K562 (cell line): ENCODE measurements around the gene MAP2K3. TPM values are rescaled to one million over a fixed set of nuclear protein-coding genes. Genes with fewer than 3 reads are reported as not detected.

ENCODE experiments used
- ATF1 ChIP-seq, 2 experiments: fragments of 450-650 bp in 1 of 2; IDR thresholded peaks; 2 replicates each; pipeline ENCODE4 v1.6.1; 2016; ENCODE audit warnings: missing compliant biosample characterization in 1 of 2, missing genetic modification characterization in 1 of 2
- CTCF ChIP-seq, 3 experiments: IDR thresholded peaks in 2 of 3; conservative IDR thresholded peaks in 1 of 3; 2 replicates each; pipeline ENCODE4 v1.5.1; 2011 to 2012; ENCODE audit warnings: low read length in 3 of 3, mild to moderate bottlenecking in 3 of 3, control low read depth in 2 of 3, improper control_type of control experiment in 1 of 3, inconsistent platforms in 1 of 3, low read depth in 1 of 3, mixed read lengths in 1 of 3, moderate library complexity in 1 of 3; ENCODE audit not compliant: insufficient read depth in 2 of 3
- GTF2B ChIP-seq: IDR thresholded peaks from 2 replicates; pipeline ENCODE4 v1.6.1; 2011; ENCODE audit not compliant: insufficient read length; ENCODE audit errors: extremely low read depth
- HDGF ChIP-seq: fragments of 450-650 bp; IDR thresholded peaks from 2 replicates; pipeline ENCODE4 v1.6.1; 2016
- HNRNPUL1 ChIP-seq: fragments of 200-400 bp; formaldehyde crosslinking; IDR thresholded peaks from 2 replicates; pipeline ENCODE4 v1.6.1; 2017; ENCODE audit warnings: low read length
- HOXB6 ChIP-seq: fragments of 250-450 bp; sonication (Bioruptor Pico); IDR thresholded peaks from 2 replicates; pipeline ENCODE4 v1.5.1; 2022; ENCODE audit warnings: mild to moderate bottlenecking, borderline replicate concordance
- MBD2 ChIP-seq: sonication (generic); IDR thresholded peaks from 2 replicates; pipeline ENCODE4 v1.6.1; 2016; ENCODE audit warnings: low read depth, borderline replicate concordance
- NFXL1 ChIP-seq: fragments of 450-650 bp; formaldehyde crosslinking; IDR thresholded peaks from 2 replicates; pipeline ENCODE4 v1.4.0; 2021; ENCODE audit warnings: mild to moderate bottlenecking
- PPARD ChIP-seq: fragments of 250-450 bp; sonication (Bioruptor Pico); IDR thresholded peaks from 2 replicates; pipeline ENCODE4 v1.8.0; 2022; ENCODE audit warnings: inconsistent platforms, mild to moderate bottlenecking, moderate library complexity
- PRPF4 ChIP-seq: fragments of 200-400 bp; formaldehyde crosslinking; IDR thresholded peaks from one replicate; pipeline ENCODE4 v1.6.1; 2017; ENCODE audit warnings: low read length, low read depth, mild to moderate bottlenecking; ENCODE audit not compliant: insufficient read depth, poor library complexity, severe bottlenecking
- RBFOX2 ChIP-seq: fragments of 200-400 bp; formaldehyde crosslinking; IDR thresholded peaks from 2 replicates; pipeline ENCODE4 v1.6.1; 2017; ENCODE audit warnings: low read depth, mild to moderate bottlenecking, low read length, moderate library complexity
- RFX1 ChIP-seq: fragments of 450-650 bp; IDR thresholded peaks from 2 replicates; pipeline ENCODE4 v1.6.1; 2016; ENCODE audit warnings: mild to moderate bottlenecking, moderate library complexity
- SAP30 ChIP-seq: fragments of 200-600 bp; sonication (generic); IDR thresholded peaks from 2 replicates; pipeline ENCODE4 v1.6.1; 2012; ENCODE audit warnings: borderline replicate concordance, low read depth, mild to moderate bottlenecking, moderate library complexity, low read length, control low read depth, inconsistent platforms; ENCODE audit not compliant: insufficient read depth, poor library complexity, severe bottlenecking
- TEAD4 ChIP-seq, 2 experiments: sonication (generic) in 1 of 2; formaldehyde crosslinking in 1 of 2; IDR thresholded peaks; 2 replicates each; pipeline versions ENCODE4 v1.6.1 to v1.8.0; 2012 to 2022; ENCODE audit warnings: borderline replicate concordance in 1 of 2, inconsistent platforms in 1 of 2, low read length in 1 of 2, mild to moderate bottlenecking in 1 of 2, missing genetic modification reagents in 1 of 2
- THRB ChIP-seq: fragments of 450-650 bp; formaldehyde crosslinking; conservative IDR thresholded peaks from 2 replicates; pipeline ENCODE4 v1.4.0; 2022; ENCODE audit warnings: mild to moderate bottlenecking, missing genetic modification characterization
- ZNF324 ChIP-seq: fragments of 250-450 bp; sonication (Bioruptor Pico); IDR thresholded peaks from 2 replicates; pipeline ENCODE4 v1.4.0; 2020; ENCODE audit warnings: mild to moderate bottlenecking
- ZNF589 ChIP-seq: fragments of 200-800 bp; sonication (Bioruptor generic); IDR thresholded peaks from 2 replicates; pipeline ENCODE4 v1.6.1; 2016; ENCODE audit warnings: low read depth, missing genetic modification characterization, missing compliant biosample characterization
- polyA plus RNA-seq, 8 experiments: library from polyadenylated mRNA; depleted of rRNA in 4 of 8; stranded (reverse) in 5 of 8; unstranded in 3 of 8; fragments of >200 nt; fragmentation: Nextera tagmentation in 2 of 8; fragmentation: Illumina TruSeq in 1 of 8; extraction: Ambion mirVana in 2 of 8; extraction: Trizol in 1 of 8; gene quantifications; 2 replicates each; pipeline versions ENCODE4 v1.2.1 to v1.2.3, GENCODE V29; 2011 to 2014; ENCODE audit warnings: inconsistent platforms in 1 of 8, missing spikeins in 1 of 8
- total RNA-seq, 7 experiments: library from RNA; depleted of rRNA in 6 of 7; stranded (reverse); fragments of >200 nt in 6 of 7; fragmentation: Illumina TruSeq in 2 of 7; extraction: Trizol in 2 of 7; gene quantifications; 2 replicates each; pipeline versions ENCODE4 v1.2.1 to v1.2.3, GENCODE V29; 2011 to 2021; ENCODE audit warnings: low replicate concordance in 1 of 7
- TF ChIP-seq, protein P1 (sequence below), 2 experiments: IDR thresholded peaks in 1 of 2; conservative IDR thresholded peaks in 1 of 2; 2 replicates each; pipeline ENCODE4 v1.6.1; 2016; ENCODE audit warnings: low read depth in 2 of 2, mild to moderate bottlenecking in 1 of 2, missing compliant biosample characterization in 1 of 2, missing genetic modification characterization in 1 of 2, moderate library complexity in 1 of 2

MAP2K3 gene
- total and polyA plus RNA-seq, 9 of the 15 experiments (the other 6 are each of a cell fraction or from before 2014, with no cell fraction given) = 0.18 to 14.8 (median 3.5) TPM

GRCh38 chr17:21284319-21285163 lies at the start of gene MAP2K3 (continued):
- TF ChIP-seq CTCF (IDR thresholded peaks at IDR 0.05 in 2 of 3, conservative IDR thresholded peaks at IDR 0.05 in 1 of 3; ENCODE audit: insufficient read depth in 2 of 3, low read depth in 1 of 3, low read length in 3 of 3) (no peak), SAP30 (no peak), ZNF324 (CRISPR knock-in tag) (no peak), MBD2 (peak; percentile 74; the same call in 1 of the 2 replicates), ZNF589 (CRISPR knock-in tag) (no peak), PRPF4 (no peak), RBFOX2 (peak; percentile 83), ATF1 (CRISPR knock-in tag; IDR thresholded peaks at IDR 0.05) (no peak), ATF1 (tag; IDR thresholded peaks at IDR 0.05) (0 out of 2 replicates have a peak, but pooled peaks have one; percentile 10), THRB (CRISPR knock-in tag) (no peak), PPARD (no peak), RFX1 (peak; percentile 69; the same call in 1 of the 2 replicates), TEAD4 (IDR thresholded peaks at IDR 0.05; ENCODE audit: low read length) (no peak), TEAD4 (CRISPR knock-in tag; IDR thresholded peaks at IDR 0.05; ENCODE audit: borderline replicate concordance) (no peak), NFXL1 (CRISPR knock-in tag) (no peak), HNRNPUL1 (no peak), HOXB6 (no peak), HDGF (no peak), GTF2B (no peak)
- TF ChIP-seq, protein P1, sequence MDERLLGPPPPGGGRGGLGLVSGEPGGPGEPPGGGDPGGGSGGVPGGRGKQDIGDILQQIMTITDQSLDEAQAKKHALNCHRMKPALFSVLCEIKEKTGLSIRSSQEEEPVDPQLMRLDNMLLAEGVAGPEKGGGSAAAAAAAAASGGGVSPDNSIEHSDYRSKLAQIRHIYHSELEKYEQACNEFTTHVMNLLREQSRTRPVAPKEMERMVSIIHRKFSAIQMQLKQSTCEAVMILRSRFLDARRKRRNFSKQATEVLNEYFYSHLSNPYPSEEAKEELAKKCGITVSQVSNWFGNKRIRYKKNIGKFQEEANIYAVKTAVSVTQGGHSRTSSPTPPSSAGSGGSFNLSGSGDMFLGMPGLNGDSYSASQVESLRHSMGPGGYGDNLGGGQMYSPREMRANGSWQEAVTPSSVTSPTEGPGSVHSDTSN (CRISPR knock-in tag; IDR thresholded peaks at IDR 0.05; ENCODE audit: low read depth) = peak; percentile 66
- TF ChIP-seq, protein P1 (tag; conservative IDR thresholded peaks at IDR 0.05; ENCODE audit: low read depth) = peak; percentile 90
